ENCODE measurements around the gene TCF20.
A peak's percentile ranks its signal among the peaks of the same experiment; 100 is the strongest.

Gene TCF20

DNA sequence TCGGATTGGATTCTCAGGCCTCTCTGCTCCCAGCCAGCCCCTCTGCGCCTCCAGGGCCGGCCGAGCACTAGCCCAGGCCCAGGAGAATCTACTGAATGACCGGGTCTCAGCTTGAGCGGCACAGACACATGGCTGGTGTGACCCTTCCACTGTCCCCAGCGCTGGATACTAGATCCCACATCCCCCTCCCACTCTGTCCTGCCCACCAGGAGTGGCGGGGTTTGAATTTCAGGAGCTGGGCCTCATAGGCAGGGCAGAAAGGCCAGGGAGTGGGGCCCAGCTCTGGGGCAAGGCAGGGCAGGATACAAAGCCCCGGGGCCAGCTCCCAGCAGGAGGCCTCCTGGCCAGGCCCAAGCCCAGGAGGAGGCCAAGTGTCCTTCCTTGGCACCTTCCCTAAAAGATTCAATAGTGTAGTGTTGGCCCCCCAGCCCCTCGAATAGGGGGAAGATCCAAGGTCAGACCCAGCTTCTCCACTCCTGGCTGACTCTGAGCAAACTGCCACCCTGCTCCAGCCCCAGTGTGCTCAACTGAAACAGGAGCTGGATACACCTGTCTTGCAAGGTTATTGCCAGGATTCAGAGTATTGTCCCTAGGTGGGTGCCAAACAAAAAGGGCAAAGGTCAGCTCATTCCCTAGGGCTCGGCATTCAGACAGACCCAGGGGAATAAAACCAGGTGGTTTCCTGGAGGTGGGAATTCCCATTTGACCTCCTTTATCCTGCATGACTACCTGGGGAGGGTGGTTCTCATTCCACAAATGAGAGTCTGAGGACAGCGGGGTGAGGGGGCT is 22.5 kb upstream of the TCF20 start:
- TF ChIP-seq, protein P1, sequence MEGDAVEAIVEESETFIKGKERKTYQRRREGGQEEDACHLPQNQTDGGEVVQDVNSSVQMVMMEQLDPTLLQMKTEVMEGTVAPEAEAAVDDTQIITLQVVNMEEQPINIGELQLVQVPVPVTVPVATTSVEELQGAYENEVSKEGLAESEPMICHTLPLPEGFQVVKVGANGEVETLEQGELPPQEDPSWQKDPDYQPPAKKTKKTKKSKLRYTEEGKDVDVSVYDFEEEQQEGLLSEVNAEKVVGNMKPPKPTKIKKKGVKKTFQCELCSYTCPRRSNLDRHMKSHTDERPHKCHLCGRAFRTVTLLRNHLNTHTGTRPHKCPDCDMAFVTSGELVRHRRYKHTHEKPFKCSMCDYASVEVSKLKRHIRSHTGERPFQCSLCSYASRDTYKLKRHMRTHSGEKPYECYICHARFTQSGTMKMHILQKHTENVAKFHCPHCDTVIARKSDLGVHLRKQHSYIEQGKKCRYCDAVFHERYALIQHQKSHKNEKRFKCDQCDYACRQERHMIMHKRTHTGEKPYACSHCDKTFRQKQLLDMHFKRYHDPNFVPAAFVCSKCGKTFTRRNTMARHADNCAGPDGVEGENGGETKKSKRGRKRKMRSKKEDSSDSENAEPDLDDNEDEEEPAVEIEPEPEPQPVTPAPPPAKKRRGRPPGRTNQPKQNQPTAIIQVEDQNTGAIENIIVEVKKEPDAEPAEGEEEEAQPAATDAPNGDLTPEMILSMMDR (IDR thresholded peaks at IDR 0.05; ENCODE audit: low read depth, low read length), result no peak
- no peak for DNase-seq
- H3K27me3 ChIP-seq (ENCODE audit: insufficient read depth, low read depth, severe bottlenecking), result no peaks in the 10 kb centered on the region
- H3K4me3 ChIP-seq (ENCODE audit: low read depth, low read length), result no peak overlapping the region
- H3K27ac ChIP-seq, result no peak overlapping the region
- H3K36me3 ChIP-seq, result peaks cover 2% of the 10 kb centered on the region
- no peaks in the 10 kb centered on the region for H3K9me3 ChIP-seq (ENCODE audit: severe bottlenecking)

GRCh38 chr22:42291287-42291686 is 20.8 kb upstream of the TCF20 start:
- no peak for DNase-seq
- no peaks in the 10 kb centered on the region for H3K27me3 ChIP-seq (ENCODE audit: insufficient read depth, low read depth, severe bottlenecking)
- H3K27ac ChIP-seq, result no peak overlapping the region
- TF ChIP-seq, protein P1 (IDR thresholded peaks at IDR 0.05; ENCODE audit: low read depth, low read length), result no peak
- H3K36me3 ChIP-seq, result peaks cover 2% of the 10 kb centered on the region
- H3K4me3 ChIP-seq (ENCODE audit: low read depth, low read length), result no peak overlapping the region
- H3K9me3 ChIP-seq (ENCODE audit: severe bottlenecking), result no peaks in the 10 kb centered on the region

- Histone ChIP-seq H3K27me3 (ENCODE audit: insufficient read depth, low read depth, severe bottlenecking) (no peaks in the 10 kb centered on the region), H3K9me3 (ENCODE audit: severe bottlenecking) (no peaks in the 10 kb centered on the region), H3K27ac (peak overlapping the region; percentile 48; the same call in 1 of the 2 replicates), H3K36me3 (peaks cover 2% of the 10 kb centered on the region), H3K4me3 (ENCODE audit: low read depth, low read length) (peak overlapping the region; percentile 9)
- peak; percentile 44 for DNase-seq
- TF ChIP-seq, protein P1 (IDR thresholded peaks at IDR 0.05; ENCODE audit: low read depth, low read length), result 0 out of 2 replicates have a peak, but pooled peaks have one; percentile 2
Observed at GRCh38 chr22:42289671-42290541, 19.5 kb upstream of the TCF20 start.

DNA sequence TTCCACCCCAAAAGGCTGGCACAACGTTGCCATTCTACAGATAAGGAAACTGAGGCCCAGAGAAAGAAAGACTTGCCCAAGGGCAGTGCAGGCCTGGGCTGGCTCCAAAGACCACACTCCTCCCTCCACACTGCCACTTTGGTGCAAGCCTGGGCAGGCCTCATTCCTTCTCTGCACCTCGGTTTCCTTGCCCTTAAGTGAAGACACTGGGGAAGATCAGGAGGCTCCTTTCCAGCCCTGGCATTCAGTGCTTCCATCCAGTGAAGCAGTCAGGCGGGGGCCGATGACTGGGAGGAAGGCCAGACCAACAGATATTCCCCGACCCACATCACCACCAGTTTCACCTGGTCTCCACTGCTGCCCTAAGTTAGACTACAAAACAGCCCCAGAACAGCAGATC is 18.3 kb upstream of the TCF20 start:
- H3K4me3 ChIP-seq (ENCODE audit: low read depth, low read length), result no peak overlapping the region
- no peaks in the 10 kb centered on the region for H3K27me3 ChIP-seq (ENCODE audit: insufficient read depth, low read depth, severe bottlenecking)
- no peak for DNase-seq
- no peaks in the 10 kb centered on the region for H3K9me3 ChIP-seq (ENCODE audit: severe bottlenecking)
- no peak overlapping the region for H3K27ac ChIP-seq
- peaks cover 2% of the 10 kb centered on the region for H3K36me3 ChIP-seq
- TF ChIP-seq, protein P1 (IDR thresholded peaks at IDR 0.05; ENCODE audit: low read depth, low read length), result no peak

- Histone ChIP-seq H3K36me3 (peaks cover 2% of the 10 kb centered on the region; the same call in 1 of the 2 replicates), H3K27me3 (ENCODE audit: insufficient read depth, low read depth, severe bottlenecking) (no peaks in the 10 kb centered on the region), H3K9me3 (ENCODE audit: severe bottlenecking) (no peaks in the 10 kb centered on the region), H3K4me3 (ENCODE audit: low read depth, low read length) (no peak overlapping the region), H3K27ac (no peak overlapping the region)
- TF ChIP-seq, protein P1 (IDR thresholded peaks at IDR 0.05; ENCODE audit: low read depth, low read length), result no peak
- no peak for DNase-seq
Observed at GRCh38 chr22:42287174-42287890, 16.9 kb upstream of the TCF20 start.

All from WERI-Rb-1 (cell line).